ENCODE results near the gene SMARCD1.
A peak's percentile ranks its signal among the peaks of the same experiment; 100 is the strongest.

Gene SMARCD1

GRCh38 chr12:50100561-50100960 lies 15.4 kb downstream of the SMARCD1 start:
- no peak overlapping the region for H3K4me3 ChIP-seq (ENCODE audit: low read length)
- no peak for TF ChIP-seq ZNF274 (IDR thresholded peaks at IDR 0.05; ENCODE audit: low read depth, low read length)

DNA sequence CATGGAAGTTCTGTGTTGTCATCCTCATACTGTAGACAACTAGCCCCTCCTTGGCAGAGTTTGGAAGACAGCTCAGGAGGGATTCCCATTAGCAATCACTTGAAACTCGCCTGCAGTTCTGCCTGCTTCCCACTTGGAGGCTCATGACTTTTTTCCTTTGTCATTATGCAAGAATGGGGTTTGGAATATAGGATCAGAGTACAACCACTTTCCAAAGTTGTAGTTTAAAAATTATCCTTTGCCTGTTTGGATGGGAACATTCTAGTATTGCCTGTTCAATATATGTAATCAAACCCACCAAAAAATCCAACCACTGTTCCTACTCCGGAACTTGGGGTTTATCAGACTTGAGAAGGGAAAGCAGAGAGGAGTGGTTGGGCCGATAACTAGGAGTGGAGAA lies 16.5 kb downstream of the SMARCD1 start:
- TF ChIP-seq ZNF274 (IDR thresholded peaks at IDR 0.05; ENCODE audit: low read depth, low read length) = no peak
- no peak overlapping the region for H3K4me3 ChIP-seq (ENCODE audit: low read length)

DNA sequence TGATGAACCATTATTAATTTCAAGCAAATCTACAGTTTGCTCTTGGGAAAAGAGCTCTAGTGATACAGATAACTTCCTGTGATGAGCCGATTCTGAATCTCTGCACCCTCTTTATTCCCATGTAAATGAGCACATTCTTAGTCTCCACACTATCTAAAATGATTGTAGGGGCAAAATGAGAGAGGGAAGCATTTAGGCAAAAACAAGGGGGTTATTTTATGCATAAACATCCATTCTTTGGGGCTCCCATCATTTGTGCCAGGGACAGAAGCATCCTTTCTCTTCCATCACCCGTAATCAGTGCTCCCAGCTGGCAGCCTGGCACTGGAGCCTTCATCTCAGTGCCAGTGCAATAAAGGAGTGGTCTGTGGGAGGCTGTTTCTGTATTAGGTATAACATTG lies 17.0 kb downstream of the SMARCD1 start:
- H3K4me3 ChIP-seq (ENCODE audit: low read length) = no peak overlapping the region
- TF ChIP-seq ZNF274 (IDR thresholded peaks at IDR 0.05; ENCODE audit: low read depth, low read length) = no peak

DNA sequence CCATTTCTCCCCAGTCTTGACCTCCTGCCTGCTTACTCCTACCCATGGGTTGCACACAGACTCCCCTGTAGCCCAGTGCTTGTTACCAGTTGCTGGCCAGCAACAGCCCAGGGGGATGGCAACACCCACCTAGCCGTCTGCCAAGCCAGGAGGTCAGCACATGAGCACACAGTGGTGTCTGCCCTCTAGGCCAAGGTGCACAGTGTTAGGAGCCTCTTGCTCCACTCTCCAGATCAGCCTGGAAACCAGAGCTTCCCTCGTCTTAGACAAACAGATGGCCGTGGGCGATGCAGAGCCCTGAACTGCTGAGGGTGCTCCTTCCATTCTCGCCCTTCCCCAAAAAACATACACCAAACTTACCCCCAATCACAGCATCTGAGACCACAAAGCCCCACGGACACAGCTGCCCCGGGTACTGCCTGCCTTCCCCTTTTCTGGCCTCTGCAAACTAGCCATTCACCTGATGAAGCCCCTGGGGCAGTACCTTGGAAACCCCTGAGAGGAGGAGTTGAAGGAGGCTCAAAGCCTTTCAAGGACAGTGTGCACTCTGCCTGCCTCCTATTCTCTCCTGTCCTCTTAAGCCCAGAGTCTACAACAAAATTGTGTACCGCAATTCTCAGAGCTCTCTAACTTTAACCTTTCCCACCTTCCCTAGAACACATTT lies 17.6 kb downstream of the SMARCD1 start:
- no peak for TF ChIP-seq ZNF274 (IDR thresholded peaks at IDR 0.05; ENCODE audit: low read depth, low read length)
- no peak overlapping the region for H3K4me3 ChIP-seq (ENCODE audit: low read length)

DNA sequence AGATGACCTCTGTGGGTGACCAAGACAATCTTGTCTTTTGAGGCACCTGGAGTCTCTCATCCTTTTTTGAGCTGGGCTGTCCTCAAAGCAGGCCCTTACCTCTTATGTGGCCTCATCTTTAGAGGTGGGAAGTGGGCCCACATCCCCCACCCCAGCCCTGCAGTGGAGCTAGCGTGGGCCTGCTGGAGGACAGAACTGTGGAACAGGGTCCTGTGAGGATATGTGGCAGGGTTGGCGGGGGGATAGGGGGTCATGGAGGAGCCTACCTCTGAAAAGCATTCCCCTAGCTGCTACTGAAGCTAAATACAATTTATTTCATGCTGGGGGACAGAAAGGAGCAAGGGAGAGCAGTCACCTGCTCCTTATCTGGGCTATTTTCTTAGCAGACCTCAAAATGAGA lies 18.2 kb downstream of the SMARCD1 start:
- TF ChIP-seq ZNF274 (IDR thresholded peaks at IDR 0.05; ENCODE audit: low read depth, low read length) = no peak

GRCh38 chr12:50103767-50104321 lies 18.7 kb downstream of the SMARCD1 start, which contains the start of gene GPD1:
Gene GPD1 (plus strand): TSS chr12:50104008. CDS start chr12:50104051, 43 bp downstream.
- no peak within 1 kb of the TSS for H3K4me3 ChIP-seq (ENCODE audit: low read length)
- no peak for TF ChIP-seq ZNF274 (IDR thresholded peaks at IDR 0.05; ENCODE audit: low read depth, low read length)

More for the DNA sequence above, 18.2 kb downstream of the SMARCD1 start:
- H3K4me3 ChIP-seq (ENCODE audit: low read length) = no peak overlapping the region

- no peak for TF ChIP-seq ZNF274 (IDR thresholded peaks at IDR 0.05; ENCODE audit: low read depth, low read length)
- H3K4me3 ChIP-seq (ENCODE audit: low read length) = no peak overlapping the region
Measured at GRCh38 chr12:50104417-50105366, 19.6 kb downstream of the SMARCD1 start.

- no peak overlapping the region for H3K4me3 ChIP-seq (ENCODE audit: low read length)
Measured at GRCh38 chr12:50105913-50106450, 20.8 kb downstream of the SMARCD1 start.

GRCh38 chr12:50106907-50107306 lies 21.8 kb downstream of the SMARCD1 start:
- no peak overlapping the region for H3K4me3 ChIP-seq (ENCODE audit: low read length)
- no peak for TF ChIP-seq ZNF274 (IDR thresholded peaks at IDR 0.05; ENCODE audit: low read depth, low read length)

More at GRCh38 chr12:50105913-50106450, 20.8 kb downstream of the SMARCD1 start:
- no peak for TF ChIP-seq ZNF274 (IDR thresholded peaks at IDR 0.05; ENCODE audit: low read depth, low read length)

DNA sequence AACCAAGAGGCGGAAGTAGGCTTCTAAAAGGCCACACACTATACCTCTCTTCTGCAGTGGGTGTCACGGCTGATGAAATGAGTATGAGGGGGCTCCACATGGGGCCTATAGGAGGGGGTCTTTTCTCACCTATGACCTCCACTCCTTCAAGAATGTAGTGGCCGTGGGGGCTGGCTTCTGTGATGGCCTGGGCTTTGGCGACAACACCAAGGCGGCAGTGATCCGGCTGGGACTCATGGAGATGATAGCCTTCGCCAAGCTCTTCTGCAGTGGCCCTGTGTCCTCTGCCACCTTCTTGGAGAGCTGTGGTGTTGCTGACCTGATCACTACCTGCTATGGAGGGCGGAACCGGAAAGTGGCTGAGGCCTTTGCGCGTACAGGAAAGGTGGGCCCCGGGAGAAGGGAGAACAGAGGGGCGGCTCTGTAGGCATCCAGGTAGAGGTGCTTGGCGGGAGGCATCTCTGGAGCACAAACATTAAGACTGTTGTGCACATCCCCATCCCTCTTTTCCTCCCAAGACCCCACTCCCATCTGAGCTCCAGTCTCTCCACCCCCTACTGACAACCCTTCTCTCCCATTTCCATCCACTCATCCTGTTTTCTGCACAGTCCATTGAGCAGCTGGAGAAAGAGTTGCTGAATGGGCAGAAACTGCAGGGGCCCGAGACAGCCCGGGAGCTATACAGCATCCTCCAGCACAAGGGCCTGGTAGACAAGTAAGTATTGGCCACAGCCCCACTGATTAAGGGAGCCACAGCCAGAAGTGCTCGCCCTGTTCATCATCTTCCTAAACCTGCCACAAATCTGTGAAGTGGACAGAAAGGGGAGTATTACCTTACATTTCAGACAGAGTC lies 22.5 kb downstream of the SMARCD1 start:
- no peak overlapping the region for H3K4me3 ChIP-seq (ENCODE audit: low read length)
- no peak for TF ChIP-seq ZNF274 (IDR thresholded peaks at IDR 0.05; ENCODE audit: low read depth, low read length)

GRCh38 chr12:50109319-50109718 lies 24.2 kb downstream of the SMARCD1 start:
- no peak for TF ChIP-seq ZNF274 (IDR thresholded peaks at IDR 0.05; ENCODE audit: low read depth, low read length)
- no peak overlapping the region for H3K4me3 ChIP-seq (ENCODE audit: low read length)

DNA sequence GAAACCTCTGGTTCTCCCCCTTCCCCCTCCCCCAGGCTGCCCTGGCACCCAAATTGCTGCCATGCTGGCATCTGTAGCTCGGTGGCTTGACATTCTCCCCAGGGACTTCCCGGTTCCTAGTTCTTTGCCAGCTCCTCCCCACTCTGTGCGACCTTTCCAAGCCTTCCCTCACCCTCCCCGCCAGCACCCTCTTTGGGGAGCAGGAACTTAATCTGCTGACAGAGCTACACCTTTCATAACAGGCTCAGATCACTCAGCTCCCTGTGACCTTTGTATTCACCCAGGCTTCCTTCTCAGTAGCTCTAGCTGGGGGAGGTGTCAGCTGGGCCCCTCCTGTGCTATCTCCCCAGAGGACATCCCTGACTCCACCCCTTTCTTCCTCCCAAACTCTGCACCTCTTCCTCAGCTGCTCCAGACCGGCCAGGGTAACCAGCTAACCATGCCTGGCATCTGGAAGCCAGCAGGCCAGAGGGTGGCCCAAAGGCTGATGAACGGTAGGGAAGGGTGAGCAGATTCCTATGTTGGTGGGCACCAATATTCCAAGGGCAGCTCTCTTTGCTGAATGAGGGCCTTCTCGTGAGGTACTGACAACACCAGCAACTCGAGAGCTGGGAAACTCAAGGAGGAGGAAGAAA lies 25.1 kb downstream of the SMARCD1 start:
- peak overlapping the region; percentile 25; the same call in 1 of the 2 replicates for H3K4me3 ChIP-seq (ENCODE audit: low read length)

More for the DNA sequence above, 25.1 kb downstream of the SMARCD1 start:
- no peak for TF ChIP-seq ZNF274 (IDR thresholded peaks at IDR 0.05; ENCODE audit: low read depth, low read length)
